Medulla oblongata (tissue), 1 donor: ENCODE data around the gene RPRD1B.
"Not testable (repeated sequence)": the region's sequence is repeated elsewhere in the genome, so short reads cannot be mapped to it uniquely, and the experiment has no call there.

Experiments used
- DNase-seq: peaks from one replicate; pipeline ENCODE4 v3.0.0-alpha.2; 2015; ENCODE audit errors: extremely low spot score

RPRD1B gene

GRCh38 chr20:38104285-38104684, 70.7 kb downstream of the RPRD1B start:
- no peak for DNase-seq

GRCh38 chr20:38106461-38106860, 72.9 kb downstream of the RPRD1B start:
- no peak for DNase-seq

GRCh38 chr20:38107386-38107785, 73.8 kb downstream of the RPRD1B start:
- DNase-seq: not testable (repeated sequence)

- DNase-seq: not testable (repeated sequence)
These were observed 74.4 kb downstream of the RPRD1B start for GRCh38 chr20:38107916-38108315.

GRCh38 chr20:38108438-38108985, 75.0 kb downstream of the RPRD1B start:
- no peak for DNase-seq

- DNase-seq: no peak
These were observed 75.5 kb downstream of the RPRD1B start for GRCh38 chr20:38108986-38109541.

GRCh38 chr20:38109591-38110524, 76.3 kb downstream of the RPRD1B start:
- no peak for DNase-seq

GRCh38 chr20:38110525-38111178, 77.1 kb downstream of the RPRD1B start:
- DNase-seq: no peak

GRCh38 chr20:38111366-38112232, 78.1 kb downstream of the RPRD1B start:
- no peak for DNase-seq

GRCh38 chr20:38112261-38112929, 78.8 kb downstream of the RPRD1B start:
- DNase-seq: no peak

- no peak for DNase-seq
These were observed 79.4 kb downstream of the RPRD1B start for GRCh38 chr20:38112930-38113294.

GRCh38 chr20:38113401-38114325, 80.1 kb downstream of the RPRD1B start:
- no peak for DNase-seq

GRCh38 chr20:38114353-38114791, 80.8 kb downstream of the RPRD1B start:
- DNase-seq: no peak

- DNase-seq: no peak
These were observed 81.7 kb downstream of the RPRD1B start for GRCh38 chr20:38115205-38115604.

GRCh38 chr20:38115896-38116295, 82.3 kb downstream of the RPRD1B start:
- DNase-seq: no peak

- no peak for DNase-seq
These were observed 83.0 kb downstream of the RPRD1B start for GRCh38 chr20:38116409-38117165.

- DNase-seq: no peak
These were observed 83.7 kb downstream of the RPRD1B start for GRCh38 chr20:38117205-38117604.

- no peak for DNase-seq
These were observed 84.1 kb downstream of the RPRD1B start for GRCh38 chr20:38117635-38118034.

- DNase-seq: no peak
These were observed 85.9 kb downstream of the RPRD1B start for GRCh38 chr20:38119446-38119845.
